ENCODE results near the gene APBB2.

APBB2 gene

DNA sequence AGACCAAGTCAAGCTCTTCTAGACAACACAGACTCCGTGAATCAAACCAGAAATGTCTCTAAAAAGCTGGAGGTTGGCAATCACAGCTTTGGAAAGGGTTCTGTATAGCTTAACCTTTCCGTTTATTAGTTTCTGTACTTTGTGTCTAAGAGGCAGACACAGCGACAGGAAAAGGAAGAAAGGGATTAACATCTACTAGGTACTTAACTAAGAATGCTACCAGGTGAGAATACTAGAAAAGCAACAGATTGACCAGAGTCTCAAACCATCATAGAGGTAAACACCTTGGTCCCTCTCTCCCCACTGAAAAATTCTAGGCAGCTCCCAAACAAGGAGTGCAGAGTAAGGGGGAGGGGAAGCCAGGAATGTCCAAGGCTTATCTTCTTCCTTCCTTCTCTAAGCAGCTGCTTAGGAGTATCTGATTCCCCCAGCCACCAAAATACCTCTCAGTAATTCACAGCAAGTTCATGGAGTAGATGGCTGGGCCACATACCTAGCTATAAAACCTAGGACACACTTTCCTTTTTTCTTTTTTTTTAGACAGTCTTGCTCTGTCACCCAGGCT is 80.8 kb downstream of the APBB2 start:
- no peak for DNase-seq

DNA sequence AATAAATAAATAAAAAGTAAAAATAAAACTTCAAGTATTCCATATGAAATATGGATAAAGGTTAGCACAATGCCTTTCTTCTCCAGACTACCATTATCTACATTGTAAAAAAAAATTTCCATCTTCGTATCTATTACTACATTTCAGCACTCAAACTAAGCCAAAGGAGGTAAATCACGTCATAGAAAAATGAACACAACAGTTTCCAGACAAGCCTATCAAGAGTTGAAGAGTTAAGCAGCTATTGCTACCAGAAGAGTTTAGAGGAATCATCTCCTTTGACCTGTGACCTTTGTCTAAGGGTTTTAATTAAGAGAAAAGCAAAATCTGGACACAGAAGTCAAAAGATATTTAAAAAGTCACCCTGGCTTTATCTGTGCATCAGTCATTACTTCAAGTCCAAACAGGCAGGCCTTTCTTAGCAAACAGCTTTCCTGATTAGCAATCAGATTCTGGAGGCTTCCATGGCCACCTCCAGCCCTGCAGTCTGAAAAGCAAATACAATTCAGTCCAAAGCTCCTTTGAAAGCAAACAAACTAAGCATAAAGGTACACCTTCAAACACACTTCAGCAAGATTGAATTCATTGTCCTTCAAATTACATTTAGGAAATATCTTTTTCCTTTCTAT is 82.2 kb downstream of the APBB2 start:
- no peak for DNase-seq

DNA sequence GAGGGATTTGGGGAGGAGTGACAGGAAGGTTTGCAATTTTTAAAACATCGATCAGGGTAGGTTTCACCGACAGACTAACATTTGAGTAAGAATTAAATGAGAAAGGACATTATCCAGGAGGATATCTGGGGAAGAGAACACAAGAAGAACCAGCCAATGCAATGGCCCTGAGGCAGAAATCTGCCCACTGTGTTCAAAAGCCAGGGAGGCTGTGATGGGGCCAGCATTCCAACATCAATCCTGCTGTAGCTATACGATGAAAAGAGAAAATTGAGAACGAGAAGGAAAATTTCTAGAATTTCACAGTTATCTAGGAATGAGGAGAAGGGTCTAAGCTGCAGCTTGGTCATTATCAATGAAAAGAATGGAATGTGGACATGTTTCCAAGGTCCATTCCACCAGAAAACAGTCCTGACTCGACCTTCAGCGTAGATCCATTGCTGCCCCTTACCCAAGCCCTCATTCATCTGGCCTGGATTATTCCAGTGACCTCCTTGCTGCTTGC is 84.4 kb downstream of the APBB2 start:
- DNase-seq = no peak

DNA sequence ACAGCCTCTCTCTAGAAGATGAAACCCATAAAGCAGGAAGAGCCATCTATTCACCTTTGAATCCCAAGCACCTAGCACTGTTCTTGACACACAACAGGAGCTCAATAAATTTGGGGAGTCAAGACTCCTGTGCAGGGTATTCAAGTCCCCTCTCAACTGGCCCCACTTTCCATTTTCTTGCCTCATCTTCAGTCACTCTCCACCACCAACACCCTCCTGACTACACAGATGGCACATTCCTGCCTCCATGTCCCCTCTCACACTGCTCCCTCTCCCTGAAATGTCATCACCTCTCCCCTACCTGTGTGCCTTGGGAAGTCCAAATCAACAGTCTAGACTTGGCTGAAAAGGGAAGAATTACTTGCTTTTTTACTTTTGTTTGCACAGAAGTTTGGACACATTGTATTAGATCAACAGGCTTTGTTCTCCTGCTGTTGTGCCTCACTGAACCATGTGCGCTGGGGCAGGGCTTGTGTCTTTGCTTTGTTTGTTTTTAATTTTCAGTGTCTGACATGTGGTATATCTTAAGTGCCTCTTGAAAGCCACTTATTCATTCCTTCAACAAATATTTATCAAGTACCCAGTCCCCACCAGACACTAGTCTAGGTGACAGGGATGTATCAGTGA is 85.1 kb downstream of the APBB2 start:
- DNase-seq = no peak

DNA sequence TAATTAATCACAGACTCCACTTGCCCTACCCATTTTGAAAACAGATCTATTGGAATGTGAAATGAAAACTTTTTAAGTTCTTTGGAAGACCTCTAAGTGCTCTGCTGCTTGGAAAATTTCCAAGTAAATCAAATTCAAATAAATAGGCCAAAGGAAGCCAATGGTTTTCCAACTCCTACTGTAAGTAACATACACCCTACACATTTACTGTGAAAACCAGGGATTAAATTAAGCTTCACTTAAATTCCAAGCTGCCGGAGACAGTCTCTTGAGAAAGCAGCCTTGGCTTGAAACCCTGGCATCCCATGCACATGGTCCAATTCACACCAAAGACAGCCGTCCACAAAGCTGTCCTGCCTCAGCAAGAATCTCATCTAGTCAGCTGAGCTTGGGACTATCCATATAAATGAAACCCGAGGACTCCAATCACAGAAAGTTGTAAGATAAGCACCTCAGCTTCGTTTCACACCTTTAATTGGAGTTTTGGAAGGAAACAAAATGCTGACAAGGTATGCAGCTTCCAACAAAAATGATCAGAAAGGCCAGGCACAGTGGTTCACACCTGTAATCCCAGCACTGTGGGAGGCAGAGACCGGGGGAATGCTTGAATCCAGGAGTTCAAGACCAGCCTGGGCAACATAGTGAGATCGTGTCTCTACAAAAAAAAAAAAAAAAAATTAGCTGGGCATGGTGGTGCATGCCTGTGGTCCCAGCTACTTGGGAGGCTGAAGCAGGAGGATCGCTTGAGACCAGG is 88.6 kb downstream of the APBB2 start:
- DNase-seq = no peak

DNA sequence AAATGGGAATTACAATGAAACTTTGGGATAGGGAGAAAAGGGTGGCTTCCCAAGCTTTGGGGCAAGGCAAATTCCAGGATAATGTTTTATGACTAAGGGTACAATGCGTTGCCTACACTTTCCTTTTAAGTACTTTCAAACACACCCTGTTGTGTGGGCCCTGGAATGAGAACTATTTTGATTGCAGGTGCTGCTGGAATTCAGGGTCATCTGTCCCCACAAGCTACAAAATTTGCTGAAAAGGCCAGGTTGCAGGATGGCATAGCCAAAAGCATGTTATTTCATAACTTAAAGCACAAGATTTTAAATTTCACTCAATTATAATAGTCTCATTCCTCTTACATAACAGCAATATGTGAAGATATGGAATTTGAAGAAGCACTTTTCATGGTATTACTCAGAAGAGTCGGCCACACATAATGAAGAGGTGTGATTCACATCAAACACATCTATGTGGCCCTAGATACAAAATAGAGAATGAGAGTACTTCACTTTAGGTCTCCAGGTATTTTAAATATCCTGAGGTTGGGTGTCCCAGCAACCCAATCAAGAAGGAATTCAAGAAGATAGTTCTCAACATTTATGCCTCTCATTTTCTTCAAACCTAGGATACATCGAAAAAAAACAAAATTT is 89.3 kb downstream of the APBB2 start:
- DNase-seq = no peak

DNA sequence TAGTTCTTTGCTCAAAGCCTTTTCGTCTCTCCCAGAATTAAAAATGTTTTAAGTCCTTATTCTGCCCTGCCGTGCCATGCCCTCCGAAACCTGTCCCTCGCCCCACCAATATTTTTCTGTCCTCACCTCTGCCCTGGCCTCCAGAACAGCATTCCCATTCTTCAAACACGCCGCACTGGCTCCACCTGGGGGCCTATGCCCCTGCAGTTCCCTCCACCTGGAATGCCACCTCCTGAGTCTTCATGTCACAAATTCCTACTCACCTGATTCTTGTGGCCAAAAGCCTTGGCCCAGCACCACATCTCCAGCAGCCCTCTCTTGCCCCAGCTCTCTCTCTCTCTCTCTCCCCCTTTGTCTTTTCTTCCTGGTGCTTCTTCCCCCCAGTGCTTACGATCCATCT is 91.6 kb downstream of the APBB2 start:
- DNase-seq = no peak

DNA sequence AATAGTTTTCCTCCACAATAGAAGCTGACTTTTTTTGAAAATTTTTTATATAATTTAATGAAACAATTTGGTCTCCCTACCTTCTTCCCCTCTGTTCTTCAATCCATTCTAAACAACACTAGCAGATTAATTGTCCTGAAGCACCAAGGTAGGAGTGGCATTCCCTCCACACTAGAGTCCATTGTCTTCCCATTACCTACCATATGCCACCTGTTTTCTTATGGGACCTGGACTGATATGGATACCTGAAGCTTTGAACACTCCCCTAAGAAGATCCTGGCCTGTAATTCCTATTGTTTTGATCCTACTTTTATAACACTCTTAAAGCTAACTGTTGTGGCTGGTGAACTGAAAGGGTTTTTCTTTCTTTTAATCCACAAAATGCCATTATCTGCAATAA is 92.0 kb downstream of the APBB2 start:
- no peak for DNase-seq

DNA sequence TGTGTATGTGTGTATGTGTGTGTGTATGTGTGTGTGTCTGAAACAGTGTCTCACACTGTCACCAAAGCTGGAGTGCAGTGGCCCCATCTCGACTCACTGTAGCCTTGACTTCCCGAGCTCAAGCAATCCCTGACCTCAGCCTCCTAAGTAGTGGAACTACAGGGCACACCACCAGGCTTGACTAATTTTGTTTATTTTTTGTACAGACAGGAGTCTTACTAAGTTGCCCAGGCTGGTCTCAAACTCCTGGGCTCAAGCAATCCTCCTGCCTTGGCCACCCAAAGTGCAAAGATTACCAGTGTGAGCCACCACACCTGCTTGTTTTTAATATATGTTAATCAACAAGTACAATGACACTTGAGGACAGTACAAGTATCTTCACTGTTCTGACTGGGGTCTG is 92.4 kb downstream of the APBB2 start:
- DNase-seq = no peak

DNA sequence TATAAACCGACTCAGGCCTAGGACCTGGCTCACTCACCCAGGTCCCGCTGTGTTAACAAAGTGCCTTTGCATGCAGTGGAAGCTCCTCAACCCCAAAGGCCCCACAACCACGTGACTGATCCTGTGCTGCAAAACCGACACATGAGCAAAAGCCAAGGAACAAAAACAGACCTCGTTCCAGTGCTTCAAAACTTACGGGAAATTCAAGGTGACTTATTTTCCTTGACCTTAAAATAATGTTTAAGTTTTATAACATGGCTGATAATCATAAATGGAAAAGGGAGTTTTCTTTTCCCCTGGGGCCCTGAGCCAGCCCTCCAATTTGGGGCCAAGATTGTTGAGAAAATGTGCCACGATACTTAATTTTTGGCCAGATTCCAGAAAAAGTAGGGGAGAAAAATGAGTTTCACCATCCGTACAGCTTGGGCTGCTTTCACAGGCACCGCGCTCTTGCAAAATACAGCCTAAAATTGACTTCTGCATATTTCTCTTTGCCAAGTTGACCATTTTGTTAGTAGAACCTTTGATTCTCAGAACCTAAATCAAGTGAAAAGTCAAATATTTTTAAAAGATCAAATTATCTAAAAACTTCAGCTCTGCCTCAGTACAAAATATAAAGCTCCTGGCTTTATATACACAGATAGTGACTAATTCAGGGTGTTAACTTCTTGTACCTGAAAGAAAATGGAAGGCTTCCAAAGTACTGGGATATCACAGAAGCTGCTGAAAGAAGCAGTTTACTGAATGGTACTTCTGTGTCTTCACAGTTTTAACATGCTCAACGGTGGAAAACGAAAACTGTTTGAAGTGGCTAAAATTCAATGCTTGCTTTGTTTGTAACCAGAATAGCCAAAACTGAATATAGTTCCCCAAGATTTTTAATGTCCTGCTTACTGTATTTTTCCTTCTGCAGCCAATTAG is 93.8 kb downstream of the APBB2 start:
- DNase-seq = no peak

DNA sequence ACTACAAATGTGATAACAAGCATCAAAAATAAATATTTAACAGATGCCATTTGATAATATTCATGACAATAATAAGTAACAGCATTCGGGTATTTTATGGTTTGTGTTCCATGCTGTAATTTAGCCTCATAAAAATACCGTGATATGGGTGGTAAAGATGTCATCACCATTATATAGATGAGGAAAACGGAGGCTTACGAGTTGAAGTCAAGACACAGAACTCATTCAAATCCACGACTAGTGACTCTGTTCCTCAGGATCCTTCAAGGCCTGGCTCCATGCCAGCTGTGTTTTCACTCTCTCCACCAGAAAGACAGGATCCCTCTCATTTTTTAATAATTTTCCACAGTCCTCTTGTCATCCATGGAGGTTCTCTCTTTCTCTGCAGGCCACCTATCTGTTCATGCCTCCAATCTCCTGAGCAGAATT is 94.5 kb downstream of the APBB2 start:
- DNase-seq = no peak

DNA sequence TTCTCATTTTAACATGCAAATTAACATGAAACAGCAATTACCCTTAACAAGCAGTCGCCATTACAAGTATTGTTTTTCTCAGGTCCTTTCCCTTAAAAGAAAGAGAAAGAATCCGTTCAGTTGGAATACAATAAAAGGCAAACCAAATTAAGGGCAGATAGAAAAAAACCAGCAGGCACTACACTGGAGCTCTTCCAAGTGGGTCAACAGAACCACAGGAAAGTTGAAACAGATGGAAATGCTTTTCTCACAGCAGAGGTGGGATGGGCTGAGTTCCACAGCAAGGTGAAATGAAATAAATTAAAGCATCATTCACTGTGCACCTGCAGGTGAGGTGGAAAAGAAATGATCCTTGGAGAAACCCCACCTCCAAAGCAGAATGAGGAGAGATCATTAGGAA is 102.6 kb downstream of the APBB2 start:
- DNase-seq = no peak

DNA sequence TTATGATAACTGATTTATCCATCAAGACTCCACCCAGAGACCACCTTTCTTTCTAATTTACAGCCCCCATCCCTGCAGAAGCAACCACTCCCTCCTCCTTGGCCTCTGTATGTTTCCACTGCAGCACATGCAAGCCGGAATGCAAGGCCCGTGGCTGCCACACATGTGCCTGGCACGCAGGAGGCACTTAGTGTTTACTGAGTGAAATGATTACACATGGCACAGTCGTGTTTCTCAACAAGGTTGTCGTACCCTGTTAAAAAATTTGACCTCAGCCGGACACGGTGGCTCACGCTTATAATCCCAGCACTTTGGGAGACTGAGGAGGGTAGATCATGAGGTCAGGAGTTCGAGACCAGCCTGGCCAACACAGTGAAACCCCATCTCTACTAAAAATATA is 104.3 kb downstream of the APBB2 start:
- DNase-seq = no peak

DNA sequence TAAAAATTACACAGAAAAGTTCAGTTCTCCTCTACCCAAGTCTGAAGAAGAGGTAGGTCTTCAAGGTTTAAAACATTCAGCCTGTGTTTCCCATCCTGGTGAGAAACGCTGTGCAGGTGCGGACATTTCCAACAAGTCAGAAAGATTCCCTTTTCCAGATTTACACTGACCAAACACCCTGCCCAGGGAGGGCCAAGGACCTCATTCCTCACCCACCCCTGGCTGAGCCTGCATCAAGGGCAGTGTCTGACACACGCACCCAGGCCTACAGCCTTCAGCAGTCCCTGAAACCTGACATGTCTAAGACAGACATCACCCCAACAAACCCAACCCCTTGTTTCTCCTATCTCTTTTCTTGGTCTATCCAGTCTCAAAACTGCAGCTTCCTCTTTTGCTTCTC is 105.9 kb downstream of the APBB2 start:
- no peak for DNase-seq

DNA sequence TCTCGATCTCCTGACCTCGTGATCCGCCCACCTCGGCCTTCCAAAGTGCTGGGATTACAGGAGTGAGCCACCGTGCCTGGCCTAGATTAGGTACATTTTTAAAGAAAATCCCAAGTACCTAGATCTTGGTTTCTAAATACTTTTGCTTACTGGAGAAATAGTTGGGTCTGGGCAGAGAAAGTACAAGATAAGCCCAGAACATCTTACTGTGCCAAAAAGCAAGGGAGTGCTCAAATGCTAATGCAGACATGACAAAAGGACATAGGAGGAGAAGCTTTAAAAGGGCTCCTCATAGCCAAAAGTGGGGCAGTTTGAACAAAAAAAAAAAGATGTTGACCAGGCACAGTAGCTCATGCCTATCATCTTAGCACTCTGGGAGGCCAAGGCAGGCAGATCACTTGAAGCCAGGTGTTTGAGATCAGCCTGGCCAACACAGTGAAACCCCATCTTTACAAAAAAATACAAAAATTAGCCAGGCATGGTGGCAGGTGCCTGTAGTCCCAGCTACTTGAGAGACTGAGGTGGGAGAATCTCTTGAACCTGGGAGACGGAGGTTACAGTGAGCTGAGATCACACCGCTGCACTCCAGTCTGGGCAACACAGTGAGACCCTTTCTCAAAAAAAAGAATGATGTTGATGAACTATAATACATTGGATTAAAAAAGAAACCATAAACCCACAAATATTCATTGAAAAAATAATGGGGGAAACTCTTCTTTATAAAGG is 107.5 kb downstream of the APBB2 start:
- no peak for DNase-seq

DNA sequence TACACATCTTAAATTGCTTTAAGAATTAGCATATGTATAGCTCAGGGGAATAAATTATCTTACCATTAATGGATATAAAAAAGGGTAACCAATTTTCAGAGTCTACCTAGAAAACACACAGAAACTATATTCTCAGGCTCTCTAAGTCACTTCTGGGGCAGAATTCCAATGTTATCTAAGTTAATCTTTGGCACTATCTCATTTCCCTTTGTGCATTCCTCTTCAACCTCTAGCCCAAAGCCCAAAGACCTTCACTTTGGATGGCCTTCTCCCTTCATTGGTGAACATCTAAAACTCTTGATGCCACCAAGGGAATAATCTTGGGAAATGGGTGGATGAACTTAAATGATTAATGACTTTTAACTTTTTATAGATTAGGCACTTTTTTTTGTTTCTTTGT is 108.3 kb downstream of the APBB2 start:
- no peak for DNase-seq

DNA sequence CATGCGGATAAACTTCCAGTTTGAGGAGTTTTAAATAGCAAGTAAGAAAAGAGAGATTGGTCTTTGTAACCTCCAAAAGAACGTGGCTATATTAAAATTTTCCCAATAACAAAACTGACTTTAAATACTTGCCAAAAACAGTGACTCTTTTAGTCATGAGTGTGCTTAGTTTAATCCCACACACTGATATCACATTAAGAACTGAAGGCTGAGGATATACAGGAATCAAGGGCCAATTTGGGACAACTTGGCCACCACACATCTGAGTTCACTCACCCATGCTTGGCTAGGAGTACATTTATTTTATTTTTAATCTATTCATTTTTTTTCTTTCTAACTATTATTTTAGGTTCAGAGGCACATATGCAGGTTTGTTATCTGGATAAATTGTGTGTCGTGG is 110.2 kb downstream of the APBB2 start:
- DNase-seq = no peak

DNA sequence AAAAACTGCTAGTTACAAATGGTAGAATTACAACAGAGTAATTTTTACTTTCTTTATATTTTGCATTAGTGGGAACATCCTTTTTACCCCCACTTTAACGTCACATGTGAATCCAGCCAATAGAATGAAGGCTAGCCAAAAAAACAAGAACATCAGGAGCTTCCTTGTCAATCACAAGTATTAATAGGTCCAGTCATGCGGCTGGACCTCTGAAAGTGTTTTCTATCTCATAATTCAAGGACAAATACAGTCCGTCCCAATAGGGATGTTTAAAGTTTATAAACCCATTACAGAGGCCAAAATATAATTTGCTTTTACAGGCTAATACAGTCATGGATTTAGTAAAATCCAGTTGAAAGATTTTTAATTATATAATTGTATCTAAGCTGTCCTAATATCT is 110.7 kb downstream of the APBB2 start:
- DNase-seq = no peak

DNA sequence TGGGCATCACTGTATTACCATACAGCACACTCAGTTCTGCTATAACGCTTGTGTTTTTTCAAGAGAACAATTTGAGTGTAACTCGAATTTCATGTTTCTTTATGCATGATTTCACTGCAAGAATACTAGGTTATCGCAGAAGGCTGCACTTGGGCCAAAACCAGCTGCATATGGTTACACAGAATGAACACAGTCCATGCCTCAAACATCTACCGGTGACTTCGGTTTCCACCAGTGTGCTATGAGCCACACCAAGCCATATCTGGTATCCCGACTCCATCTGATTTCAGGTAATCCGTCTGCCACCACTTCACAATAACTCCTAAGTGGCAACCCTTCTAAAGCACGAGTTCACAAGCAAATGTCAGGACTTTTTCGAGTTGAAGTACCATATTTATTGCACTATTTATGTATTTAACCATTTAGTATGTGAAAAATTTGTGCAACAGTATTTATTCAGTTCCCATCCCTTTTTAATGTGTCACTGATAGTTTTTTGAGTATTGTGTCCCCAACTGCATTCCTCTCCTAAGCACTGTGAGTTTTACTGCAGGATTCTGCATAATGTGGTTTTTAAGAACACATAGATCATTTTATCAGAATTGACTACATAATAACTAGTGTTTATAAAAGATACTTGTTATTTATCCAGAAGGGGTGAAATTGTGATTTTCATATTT is 111.8 kb downstream of the APBB2 start:
- no peak for DNase-seq

DNA sequence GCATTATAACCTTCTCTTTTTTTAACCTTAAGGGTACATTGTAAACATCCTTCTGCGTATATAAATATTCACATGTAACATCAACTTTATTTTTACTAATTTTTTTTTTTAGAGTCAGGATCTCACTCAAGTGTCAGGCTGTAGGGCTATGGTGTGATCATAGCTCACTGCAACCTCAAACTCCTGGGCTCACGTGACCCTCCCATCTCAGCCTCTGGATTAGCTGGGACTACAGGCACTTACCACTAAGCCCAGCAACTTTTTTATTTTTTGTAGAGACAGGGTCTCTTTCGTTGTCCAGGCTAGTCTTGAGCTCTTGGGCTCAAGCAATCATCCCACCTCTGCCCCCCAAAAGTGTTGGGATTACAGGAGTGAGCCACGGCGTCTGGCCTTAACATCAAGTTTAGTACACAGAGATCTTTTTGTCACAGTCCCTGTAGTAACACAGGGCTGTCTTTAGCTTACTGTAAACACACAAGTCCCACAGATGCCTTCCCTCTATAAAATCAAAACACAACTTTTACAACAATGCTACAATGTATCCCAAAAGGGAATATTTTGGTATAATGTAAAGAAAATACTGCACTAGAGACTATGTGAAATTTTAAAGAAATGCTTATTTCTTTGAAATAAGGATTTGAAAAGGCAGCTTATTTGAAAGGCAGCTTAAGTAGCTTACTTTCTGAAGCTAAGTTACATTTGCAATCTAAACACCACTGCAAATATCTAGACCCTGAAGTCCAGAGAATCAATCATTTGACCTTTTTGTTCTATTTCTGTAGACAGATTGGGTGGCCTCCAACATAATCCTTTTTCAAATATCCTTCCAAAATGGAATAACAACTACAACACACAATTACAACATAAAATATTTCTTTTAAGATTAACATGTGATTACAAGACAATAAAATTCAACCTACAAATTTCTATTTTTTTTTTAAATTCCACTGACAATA is 116.0 kb downstream of the APBB2 start:
- no peak for DNase-seq
